ENCODE data around the gene STK38. TPM values are rescaled to one million over a fixed set of nuclear protein-coding genes. Genes with fewer than 3 reads are reported as not detected.
"Not testable (repeated sequence)": the region's sequence is repeated elsewhere in the genome, so short reads cannot be mapped to it uniquely, and the experiment has no call there.

STK38 gene
- total and polyA plus RNA-seq, 8 donors = 39.6 to 47.4 (median 42.2) TPM

GRCh38 chr6:36459501-36459900, 87.8 kb downstream of the STK38 start:
- ATAC-seq = no peak
- intact Hi-C loops (cut with DNase I) = no loop called here
- Histone ChIP-seq H3K4me3 (no peak overlapping the region), H3K27ac (no peak overlapping the region), H3K27me3 (no peaks in the 10 kb centered on the region), H3K36me3 (peaks cover 0 to 7% of the 10 kb centered on the region in 2 donors), H3K9me3 (no peaks in the 10 kb centered on the region), H3K4me1 (peaks cover 0 to 17% of the 10 kb centered on the region in 2 donors)
- no peak for DNase-seq
- TF ChIP-seq CTCF (IDR thresholded peaks at IDR 0.05) = no peak

DNA sequence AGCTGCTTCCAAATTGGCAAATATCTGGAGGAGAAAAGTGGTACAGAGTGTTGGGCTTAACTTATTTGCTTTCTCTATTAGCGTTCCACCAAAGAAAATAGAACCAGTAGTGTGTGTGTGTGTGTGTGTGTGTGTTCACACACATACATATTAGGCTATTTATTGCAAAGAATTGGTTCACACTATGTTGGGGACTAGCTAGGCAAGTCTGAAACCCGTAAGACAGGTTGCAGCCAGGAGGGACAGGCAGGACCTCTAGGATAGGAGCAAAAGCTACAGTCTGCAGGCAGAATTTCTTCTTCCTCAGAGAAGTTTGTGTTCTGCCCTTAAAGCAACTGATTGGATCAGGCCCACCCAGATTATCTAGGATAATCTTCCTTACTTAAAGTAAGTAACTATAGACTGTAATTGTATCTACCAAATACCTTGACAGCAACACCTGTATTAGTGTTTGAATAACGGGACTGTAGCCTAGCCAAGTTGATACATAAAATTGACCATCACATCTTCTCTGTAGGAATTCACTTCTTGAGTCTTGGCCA, 91.7 kb downstream of the STK38 start:
- H3K27ac ChIP-seq = no peak overlapping the region
- TF ChIP-seq CTCF (IDR thresholded peaks at IDR 0.05) = no peak
- H3K27me3 ChIP-seq = no peaks in the 10 kb centered on the region
- H3K9me3 ChIP-seq = no peaks in the 10 kb centered on the region
- peaks cover 0 to 19% of the 10 kb centered on the region in 2 donors for H3K36me3 ChIP-seq
- H3K4me1 ChIP-seq = peaks cover 0 to 6% of the 10 kb centered on the region in 2 donors
- ATAC-seq (peak; percentile 69), DNase-seq (peak in 1 of 4 donors; percentile 43)
- H3K4me3 ChIP-seq = no peak overlapping the region
- intact Hi-C loops (cut with DNase I) = no loop called here

GRCh38 chr6:36452897-36453296, 94.4 kb downstream of the STK38 start:
- H3K27me3 ChIP-seq; H3K4me1 ChIP-seq; intact Hi-C loops (cut with DNase I); H3K27ac ChIP-seq; H3K4me3 ChIP-seq; ATAC-seq; H3K9me3 ChIP-seq; DNase-seq: not testable (repeated sequence)
- H3K36me3 ChIP-seq = peaks cover 0 to 34% of the 10 kb centered on the region in 2 donors

GRCh38 chr6:36449173-36449572, 98.1 kb downstream of the STK38 start:
- intact Hi-C loops (cut with DNase I); ATAC-seq; H3K27me3 ChIP-seq; H3K4me3 ChIP-seq; H3K27ac ChIP-seq; H3K9me3 ChIP-seq; DNase-seq: not testable (repeated sequence)
- H3K36me3 ChIP-seq = peaks cover 0 to 27% of the 10 kb centered on the region in 2 donors
- peaks cover 10 to 25% of the 10 kb centered on the region in 2 donors for H3K4me1 ChIP-seq

GRCh38 chr6:36445621-36446020, 101.7 kb downstream of the STK38 start:
- Histone ChIP-seq H3K4me1 (peaks cover 20 to 52% of the 10 kb centered on the region in 2 donors), H3K27me3 (no peaks in the 10 kb centered on the region), H3K4me3 (no peak overlapping the region), H3K36me3 (peaks cover 0 to 14% of the 10 kb centered on the region in 2 donors), H3K9me3 (peaks cover 0 to 5% of the 10 kb centered on the region in 2 donors), H3K27ac (no peak overlapping the region)
- no peak for ATAC-seq
- DNase-seq = no peak
- intact Hi-C loops (cut with DNase I) = no loop called here
- no peak for TF ChIP-seq CTCF (IDR thresholded peaks at IDR 0.05)

DNA sequence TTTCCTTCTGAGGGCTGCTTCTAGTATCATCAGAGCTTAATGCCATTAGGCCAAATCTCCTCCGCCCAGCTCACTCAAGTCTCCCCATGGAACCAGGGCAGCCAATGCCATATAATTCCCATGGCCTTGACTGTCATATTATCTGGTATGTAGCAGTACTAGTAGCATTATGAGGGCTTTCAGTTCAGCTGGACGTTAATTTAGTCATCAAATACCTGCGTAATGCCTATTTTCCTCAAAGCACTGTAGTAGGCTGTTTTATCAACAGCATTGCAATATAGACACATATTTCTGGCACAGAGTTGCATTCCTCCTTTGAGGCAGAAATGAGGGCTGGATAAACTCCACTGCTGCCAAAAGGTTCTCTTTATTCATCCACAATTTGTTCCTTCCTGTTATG, 102.8 kb downstream of the STK38 start:
- Histone ChIP-seq H3K9me3 (peaks cover 0 to 5% of the 10 kb centered on the region in 2 donors), H3K4me3 (peak overlapping the region; percentile 89 to 90), H3K4me1 (peaks cover 20 to 54% of the 10 kb centered on the region in 2 donors), H3K36me3 (peaks cover 0 to 11% of the 10 kb centered on the region in 2 donors), H3K27me3 (no peaks in the 10 kb centered on the region), H3K27ac (peak overlapping the region; percentile 97 to 98)
- TF ChIP-seq CTCF (IDR thresholded peaks at IDR 0.05) = no peak
- peak in 1 of 4 donors; percentile 46 for DNase-seq
- no peak for ATAC-seq
- intact Hi-C loops (cut with DNase I) = no loop called here

Other genes starting within 250 kb of the STK38 start
- gene BNIP5, start 210.6 kb downstream of the STK38 start, total RNA-seq = under 1 TPM in 1 of 2 donors, not detected in 1; 0.26 TPM
- gene BNIP5, start 210.6 kb downstream of the STK38 start, polyA plus RNA-seq (ENCODE audit: insufficient read length in 6 of 6) = not detected
- 1 to 10 TPM; 5.3 to 5.6 TPM for gene ETV7, start 159.8 kb downstream of the STK38 start, total RNA-seq
- under 1 TPM in 4 of 6 donors, not detected in 2; 0.08 to 0.17 (median 0.15) TPM for gene ETV7, start 159.8 kb downstream of the STK38 start, polyA plus RNA-seq (ENCODE audit: insufficient read length in 6 of 6)
- gene PXT1, start 104.6 kb downstream of the STK38 start, total RNA-seq = not detected
- gene PXT1, start 104.6 kb downstream of the STK38 start, polyA plus RNA-seq (ENCODE audit: insufficient read length in 6 of 6) = under 1 TPM in 4 of 6 donors, not detected in 2; 0.06 to 0.08 (median 0.07) TPM
- gene KCTD20, start 104.5 kb downstream of the STK38 start, total RNA-seq = 10 to 100 TPM; 47.4 to 53.9 TPM
- 10 to 100 TPM; 49.2 to 54.7 (median 53.0) TPM for gene KCTD20, start 104.5 kb downstream of the STK38 start, polyA plus RNA-seq (ENCODE audit: insufficient read length in 6 of 6)
- gene SRSF3, start 46.9 kb upstream of the STK38 start, total RNA-seq = 100 to 1,000 TPM; 173 to 253 TPM
- gene SRSF3, start 46.9 kb upstream of the STK38 start, polyA plus RNA-seq (ENCODE audit: insufficient read length in 6 of 6) = 100 to 1,000 TPM; 485 to 634 (median 565) TPM
- 100 to 1,000 TPM in 1 of 2 donors, 10 to 100 TPM in 1; 66.9 to 240 TPM for gene CDKN1A, start 131.2 kb upstream of the STK38 start, total RNA-seq
- 1 to 10 TPM; 4.7 to 7.4 (median 6.2) TPM for gene CDKN1A, start 131.2 kb upstream of the STK38 start, polyA plus RNA-seq (ENCODE audit: insufficient read length in 6 of 6)
- gene RAB44, start 150.3 kb upstream of the STK38 start, total RNA-seq = under 1 TPM; 0.26 to 0.37 TPM
- gene RAB44, start 150.3 kb upstream of the STK38 start, polyA plus RNA-seq (ENCODE audit: insufficient read length in 6 of 6) = under 1 TPM; 0.06 to 0.21 (median 0.13) TPM